OCI-LY7 (cell line): ENCODE measurements around the gene RNPC3. TPM values are rescaled to one million over a fixed set of nuclear protein-coding genes. Genes with fewer than 3 reads are reported as not detected.
"Not testable (repeated sequence)": the region's sequence is repeated elsewhere in the genome, so short reads cannot be mapped to it uniquely, and the experiment has no call there.

Source experiments
- BruUV-seq: library from RNA; stranded (reverse); fragments of 400-500 nt; replicated peaks from 2 replicates; lab custom pipeline; 2021; lab: Mats Ljungman, UMichigan
- CTCF ChIA-PET: fragments of 300-600 bp; sonication (Branson Sonifier 250); formaldehyde crosslinking; loops from one replicate; lab custom pipeline; 2022; ENCODE audit warnings: antibody characterized with exemption; ENCODE audit not compliant: unreplicated experiment; lab: Charles Lee
- POLR2A ChIA-PET: fragments of 300-600 bp; sonication (Branson Sonifier 250); formaldehyde crosslinking; loops from one replicate; lab custom pipeline; 2022; ENCODE audit warnings: antibody characterized with exemption; lab: Charles Lee
- DNase-seq: peaks from one replicate; pipeline ENCODE4 v3.0.0-alpha.2; 2015; ENCODE audit warnings: low spot score
- H2AFZ ChIP-seq: fragments of 200-600 bp; sonication (generic), shearing (Covaris generic); 2 replicates; pipeline ENCODE4 v1.6.1; 2014; ENCODE audit warnings: mild to moderate bottlenecking, antibody characterized with exemption, low read length, moderate library complexity
- H3K27ac ChIP-seq: fragments of 200-600 bp; sonication (generic); 2 replicates; pipeline ENCODE4 v1.5.1; 2014; ENCODE audit warnings: mixed run types, low read depth, mild to moderate bottlenecking, moderate library complexity, low read length, inconsistent platforms; ENCODE audit not compliant: poor library complexity, severe bottlenecking
- H3K36me3 ChIP-seq: fragments of 200-600 bp; sonication (generic); 2 replicates; pipeline ENCODE4 v1.6.1; 2014; ENCODE audit warnings: mild to moderate bottlenecking, antibody characterized with exemption, low read length, moderate library complexity, mixed read lengths; ENCODE audit not compliant: insufficient read depth
- H3K4me1 ChIP-seq: fragments of 200-600 bp; sonication (generic); 2 replicates; pipeline ENCODE4 v1.5.1; 2014; ENCODE audit warnings: mild to moderate bottlenecking, low read length; ENCODE audit not compliant: insufficient read depth, poor library complexity, severe bottlenecking
- H3K4me2 ChIP-seq: fragments of 200-600 bp; sonication (generic); 2 replicates; pipeline ENCODE4 v1.6.1; 2014; ENCODE audit warnings: mild to moderate bottlenecking, low read length
- H3K4me3 ChIP-seq: fragments of 200-600 bp; sonication (generic); 2 replicates; pipeline ENCODE4 v1.5.1; 2014; ENCODE audit warnings: mild to moderate bottlenecking, low read depth, low read length; ENCODE audit not compliant: poor library complexity, severe bottlenecking
- H3K79me2 ChIP-seq: fragments of 200-600 bp; sonication (generic); 2 replicates; pipeline ENCODE4 v1.6.1; 2016; ENCODE audit warnings: low read depth, mild to moderate bottlenecking, low read length, moderate library complexity, mixed read lengths; ENCODE audit not compliant: insufficient read depth
- H3K9me2 ChIP-seq: fragments of 200-600 bp; sonication (generic); 2 replicates; pipeline ENCODE4 v1.6.1; 2016; ENCODE audit warnings: mild to moderate bottlenecking, low read length, mixed read lengths; ENCODE audit not compliant: insufficient read depth
- H3K9me3 ChIP-seq: fragments of 200-600 bp; sonication (generic); 2 replicates; pipeline ENCODE4 v1.6.1; 2014; ENCODE audit warnings: mild to moderate bottlenecking, mixed run types, low read length, mixed read lengths
- H4K20me1 ChIP-seq: fragments of 200-600 bp; sonication (generic); 2 replicates; pipeline ENCODE4 v1.6.1; 2014; ENCODE audit warnings: mild to moderate bottlenecking, antibody characterized with exemption, low read length, moderate library complexity, mixed read lengths; ENCODE audit not compliant: insufficient read depth
- EZH2phosphoT487 ChIP-seq: fragments of 200-600 bp; sonication (generic); IDR thresholded peaks from 2 replicates; pipeline ENCODE4 v1.6.1; 2018; ENCODE audit warnings: low read depth, borderline replicate concordance, mild to moderate bottlenecking, mixed run types, antibody characterized with exemption, low read length, moderate library complexity, mixed read lengths
- intact Hi-C: fragments of 100-400 bp; cut with micrococcal nuclease; formaldehyde crosslinking; loops from one replicate; pipeline ENCODE4 v1.10.0; 2022; ENCODE audit not compliant: unreplicated experiment
- total RNA-seq, 2 experiments: library from RNA; depleted of rRNA in 1 of 2; stranded (reverse); fragments of >200 nt in 1 of 2; shearing (Covaris generic) in 1 of 2; gene quantifications; 2 replicates each; pipeline ENCODE4 v1.2.3, GENCODE V29; 2014 to 2022
- TF ChIP-seq, protein P1 (sequence below): fragments of 200-600 bp; sonication (generic); conservative IDR thresholded peaks from 2 replicates; pipeline ENCODE4 v1.5.1; 2014; ENCODE audit warnings: mild to moderate bottlenecking, antibody characterized with exemption, low read length, moderate library complexity, mixed read lengths

Gene RNPC3
- total RNA-seq, 2 experiments from 2014 or later = 20.1 to 33.6 TPM

- ChIA-PET POLR2A (no interaction called here), CTCF (no interaction called here)
- H3K79me2 ChIP-seq = no peaks in the 10 kb centered on the region
- TF ChIP-seq, protein P1, sequence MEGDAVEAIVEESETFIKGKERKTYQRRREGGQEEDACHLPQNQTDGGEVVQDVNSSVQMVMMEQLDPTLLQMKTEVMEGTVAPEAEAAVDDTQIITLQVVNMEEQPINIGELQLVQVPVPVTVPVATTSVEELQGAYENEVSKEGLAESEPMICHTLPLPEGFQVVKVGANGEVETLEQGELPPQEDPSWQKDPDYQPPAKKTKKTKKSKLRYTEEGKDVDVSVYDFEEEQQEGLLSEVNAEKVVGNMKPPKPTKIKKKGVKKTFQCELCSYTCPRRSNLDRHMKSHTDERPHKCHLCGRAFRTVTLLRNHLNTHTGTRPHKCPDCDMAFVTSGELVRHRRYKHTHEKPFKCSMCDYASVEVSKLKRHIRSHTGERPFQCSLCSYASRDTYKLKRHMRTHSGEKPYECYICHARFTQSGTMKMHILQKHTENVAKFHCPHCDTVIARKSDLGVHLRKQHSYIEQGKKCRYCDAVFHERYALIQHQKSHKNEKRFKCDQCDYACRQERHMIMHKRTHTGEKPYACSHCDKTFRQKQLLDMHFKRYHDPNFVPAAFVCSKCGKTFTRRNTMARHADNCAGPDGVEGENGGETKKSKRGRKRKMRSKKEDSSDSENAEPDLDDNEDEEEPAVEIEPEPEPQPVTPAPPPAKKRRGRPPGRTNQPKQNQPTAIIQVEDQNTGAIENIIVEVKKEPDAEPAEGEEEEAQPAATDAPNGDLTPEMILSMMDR = no peak
- TF ChIP-seq EZH2phosphoT487 = no peak
- no peaks in the 10 kb centered on the region for H4K20me1 ChIP-seq
- H2AFZ ChIP-seq = no peak overlapping the region
- no peaks in the 10 kb centered on the region for H3K36me3 ChIP-seq
- H3K27ac ChIP-seq = no peak overlapping the region
- H3K9me3 ChIP-seq = no peaks in the 10 kb centered on the region
- BruUV-seq = no TSS peak
- H3K9me2 ChIP-seq = no peaks in the 10 kb centered on the region
- H3K4me2 ChIP-seq = no peak overlapping the region
- no peak overlapping the region for H3K4me3 ChIP-seq
- no peak for DNase-seq
- intact Hi-C loops = no loop called here
- no peaks in the 10 kb centered on the region for H3K4me1 ChIP-seq
Observed at GRCh38 chr1:103583887-103584286, 58.4 kb downstream of the RNPC3 start.

DNA sequence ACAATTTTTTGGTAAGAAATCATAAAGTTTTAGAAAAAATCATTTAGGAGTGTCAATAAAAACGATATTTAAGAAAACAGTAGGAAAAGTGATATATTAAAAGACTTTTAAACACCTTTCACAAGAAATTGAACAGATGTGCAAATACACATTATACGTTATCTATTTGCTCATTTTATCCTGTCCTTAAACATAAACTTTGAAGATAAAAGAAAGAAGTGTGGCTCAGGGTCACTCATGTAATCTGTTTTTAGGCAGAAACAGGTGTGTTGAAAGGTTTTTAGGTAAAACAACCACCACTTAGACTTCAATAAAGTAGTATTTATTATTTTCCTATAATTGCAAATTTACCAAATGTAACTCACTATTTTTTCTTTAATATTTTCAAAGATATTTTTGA lies 59.0 kb downstream of the RNPC3 start:
- Histone ChIP-seq H3K27ac (no peak overlapping the region), H3K9me3 (no peaks in the 10 kb centered on the region), H3K4me1 (no peaks in the 10 kb centered on the region), H3K9me2 (no peaks in the 10 kb centered on the region), H3K79me2 (no peaks in the 10 kb centered on the region), H3K4me3 (no peak overlapping the region), H2AFZ (no peak overlapping the region), H3K4me2 (no peak overlapping the region), H4K20me1 (no peaks in the 10 kb centered on the region), H3K36me3 (no peaks in the 10 kb centered on the region)
- ChIA-PET POLR2A (no interaction called here), CTCF (no interaction called here)
- no peak for TF ChIP-seq EZH2phosphoT487
- TF ChIP-seq, protein P1 = no peak
- BruUV-seq = no TSS peak
- intact Hi-C loops = no loop called here
- no peak for DNase-seq

DNA sequence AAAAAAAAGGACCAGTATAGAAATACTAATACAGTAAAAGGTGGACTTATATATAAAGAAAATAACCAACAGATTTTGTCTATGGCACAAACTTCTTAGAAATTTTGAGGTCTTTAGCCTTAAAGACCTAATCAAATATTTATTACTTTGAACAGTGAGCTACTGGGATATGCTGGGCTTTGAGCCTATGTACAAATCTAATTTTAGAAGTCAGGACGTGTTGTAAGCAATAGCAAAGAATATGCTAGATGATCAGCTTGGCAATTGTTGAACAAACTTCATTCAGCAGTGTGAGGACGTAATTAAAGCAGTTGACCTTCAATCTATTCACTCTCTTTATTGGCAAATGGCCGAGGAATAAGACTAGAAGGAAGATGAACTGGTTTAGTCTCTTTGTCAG lies 77.2 kb downstream of the RNPC3 start:
- intact Hi-C loops = not testable (repeated sequence)

More for the DNA sequence above, 77.2 kb downstream of the RNPC3 start:
- DNase-seq, H3K79me2 ChIP-seq, H3K27ac ChIP-seq, H2AFZ ChIP-seq, H3K9me3 ChIP-seq, H3K9me2 ChIP-seq, H3K36me3 ChIP-seq, POLR2A ChIA-PET, CTCF ChIA-PET, H4K20me1 ChIP-seq, H3K4me1 ChIP-seq, H3K4me2 ChIP-seq, BruUV-seq, H3K4me3 ChIP-seq: not testable (repeated sequence)

Other genes starting within 250 kb of the RNPC3 start
- gene AMY2B, start 45.9 kb downstream of the RNPC3 start, total RNA-seq (2014; rRNA removed; shearing (Covaris generic)) = 3.4 and 5.7 TPM in 2 replicates
- gene AMY2B, start 45.9 kb downstream of the RNPC3 start, total RNA-seq (2022) = 5.1 and 5.7 TPM in 2 replicates
- gene AMY2A, start 91.7 kb downstream of the RNPC3 start, total RNA-seq (2014; rRNA removed; shearing (Covaris generic)) = not detected in 2 replicates
- gene AMY2A, start 91.7 kb downstream of the RNPC3 start, total RNA-seq (2022) = not detected in 2 replicates
- not detected in 2 replicates for gene AMY1A, start 130.1 kb downstream of the RNPC3 start, total RNA-seq (2014; rRNA removed; shearing (Covaris generic))
- not detected in 2 replicates for gene AMY1A, start 130.1 kb downstream of the RNPC3 start, total RNA-seq (2022)
- not detected in 2 replicates for gene AMY1B, start 170.5 kb downstream of the RNPC3 start, total RNA-seq (2014; rRNA removed; shearing (Covaris generic))
- not detected in 2 replicates for gene AMY1B, start 170.5 kb downstream of the RNPC3 start, total RNA-seq (2022)
- not detected in 2 replicates for gene AMY1C, start 224.2 kb downstream of the RNPC3 start, total RNA-seq (2014; rRNA removed; shearing (Covaris generic))
- gene AMY1C, start 224.2 kb downstream of the RNPC3 start, total RNA-seq (2022) = not detected in 2 replicates